RCC 7860 (cell line): Measurements from ENCODE around the gene BCL2.

Experiments
- DNase-seq: peaks from one replicate; pipeline ENCODE4 v3.0.0-alpha.2; 2015; ENCODE audit warnings: low spot score
- FAIRE-seq: peaks from 2 replicates; lab custom pipeline; 2012; peaks lifted over from hg19 to GRCh38; lab: Jason Lieb, UNC

BCL2 gene

DNA sequence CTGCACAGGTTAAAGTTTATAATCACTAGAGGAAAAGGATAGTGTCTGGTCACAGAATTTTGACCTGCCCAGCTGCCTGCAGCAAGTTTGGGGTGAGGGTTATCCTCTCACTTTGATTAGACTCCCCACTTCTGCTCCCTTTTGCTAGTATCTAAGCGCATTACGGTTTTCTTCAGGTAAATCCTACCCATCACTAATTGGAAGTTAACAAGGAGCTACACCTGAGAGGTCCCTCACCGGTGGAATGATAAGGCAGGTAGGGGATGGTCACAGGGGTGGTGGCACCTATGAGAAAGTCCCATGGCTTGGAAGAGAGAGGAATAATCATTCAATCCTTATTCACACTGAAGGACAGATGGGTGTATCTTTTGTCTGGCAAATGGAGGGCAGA lies 7.6 kb downstream of the BCL2 start:
- no peak for DNase-seq
- FAIRE-seq: no peak

DNA sequence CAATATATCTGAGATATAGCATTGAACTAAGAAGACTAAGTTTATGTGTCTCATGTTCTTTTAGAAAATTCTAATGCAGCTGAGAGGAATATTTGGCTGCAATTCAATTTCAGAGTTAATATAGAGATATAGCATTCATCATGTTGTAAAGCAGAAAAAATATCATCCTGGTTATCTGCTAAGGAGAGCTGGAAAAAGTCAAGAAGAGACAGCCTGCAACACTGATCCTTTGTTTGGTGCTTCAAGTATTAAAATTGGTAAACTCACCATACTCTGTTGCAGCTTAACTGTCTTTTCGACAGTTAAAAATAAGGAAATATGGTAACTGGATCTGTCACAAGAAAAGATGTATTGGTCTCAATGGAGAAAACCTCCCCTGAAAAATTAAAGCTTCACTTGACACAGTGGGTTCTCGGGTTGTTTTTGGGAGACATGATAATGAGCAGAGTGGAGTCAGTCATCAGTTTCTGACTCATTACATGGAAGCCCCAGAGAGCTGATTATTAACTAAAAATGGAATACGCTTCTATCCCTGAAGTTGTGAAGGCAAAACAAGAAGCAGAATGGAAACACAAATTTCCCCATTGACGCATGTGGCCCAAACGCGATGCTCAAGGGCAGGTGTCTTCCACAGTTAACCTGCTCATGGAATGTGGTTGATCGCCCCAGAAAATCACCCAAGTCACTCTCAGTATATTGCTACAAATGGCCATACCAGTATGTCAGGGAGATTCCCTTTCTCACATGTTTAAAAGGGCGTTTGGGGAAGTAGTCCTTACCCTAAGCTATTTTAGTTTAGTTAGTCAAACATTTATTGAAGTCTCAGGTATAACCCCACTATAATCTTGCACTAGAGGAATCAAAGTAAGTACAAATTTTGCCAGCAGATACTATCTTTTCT lies 8.2 kb downstream of the BCL2 start:
- FAIRE-seq (peak; percentile 90), DNase-seq (peak; percentile 25)

DNA sequence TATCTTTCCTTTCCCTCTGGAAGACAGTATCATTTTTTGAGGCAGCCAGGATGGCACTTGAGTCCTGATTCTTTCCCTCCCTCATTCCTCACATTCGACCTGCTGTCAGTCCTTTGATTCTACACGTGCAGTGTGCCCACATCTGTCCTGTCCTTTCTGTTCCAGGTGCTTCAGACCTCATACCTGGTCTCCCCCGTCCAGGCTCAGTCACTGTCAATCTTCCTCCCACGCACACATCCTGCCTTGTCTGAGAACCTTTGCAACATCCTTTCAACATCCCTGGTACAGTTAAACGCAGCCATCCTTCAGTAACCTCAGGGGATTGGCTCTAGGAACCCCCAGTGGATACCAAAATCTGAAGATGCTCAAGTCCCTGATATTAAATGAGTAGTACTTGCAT lies 10.1 kb downstream of the BCL2 start:
- FAIRE-seq (no peak), DNase-seq (no peak)

DNA sequence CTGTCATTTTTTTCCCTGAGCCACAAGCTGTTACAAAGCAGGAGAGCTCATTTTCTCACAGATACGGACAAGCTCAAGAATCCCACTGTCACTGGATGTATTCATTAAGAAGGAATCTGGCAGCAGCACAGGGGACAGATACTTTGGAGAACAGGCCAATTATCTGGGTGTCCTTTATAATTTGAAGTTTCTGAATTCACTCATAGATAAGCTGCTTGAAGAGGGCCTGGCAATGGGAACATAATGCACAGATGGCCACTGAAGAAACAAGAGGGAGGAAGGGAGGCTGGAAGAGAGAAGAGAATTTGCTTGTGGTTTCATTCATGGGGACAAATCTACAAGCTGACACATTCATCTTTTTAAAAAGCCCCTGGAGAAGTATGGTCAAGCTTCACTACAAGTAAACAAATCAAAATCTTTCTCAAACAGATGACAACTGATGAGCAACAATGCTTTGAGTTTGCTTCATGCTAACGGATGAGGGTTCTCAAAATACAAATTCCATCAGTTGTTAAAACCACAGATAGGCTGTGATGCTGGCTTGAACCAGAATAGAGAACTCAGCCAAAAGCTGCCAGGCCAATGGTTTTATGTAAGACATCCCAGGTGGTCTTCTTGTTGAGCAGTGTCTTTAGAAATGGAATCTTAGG lies 11.9 kb downstream of the BCL2 start:
- DNase-seq: peak; percentile 53

DNA sequence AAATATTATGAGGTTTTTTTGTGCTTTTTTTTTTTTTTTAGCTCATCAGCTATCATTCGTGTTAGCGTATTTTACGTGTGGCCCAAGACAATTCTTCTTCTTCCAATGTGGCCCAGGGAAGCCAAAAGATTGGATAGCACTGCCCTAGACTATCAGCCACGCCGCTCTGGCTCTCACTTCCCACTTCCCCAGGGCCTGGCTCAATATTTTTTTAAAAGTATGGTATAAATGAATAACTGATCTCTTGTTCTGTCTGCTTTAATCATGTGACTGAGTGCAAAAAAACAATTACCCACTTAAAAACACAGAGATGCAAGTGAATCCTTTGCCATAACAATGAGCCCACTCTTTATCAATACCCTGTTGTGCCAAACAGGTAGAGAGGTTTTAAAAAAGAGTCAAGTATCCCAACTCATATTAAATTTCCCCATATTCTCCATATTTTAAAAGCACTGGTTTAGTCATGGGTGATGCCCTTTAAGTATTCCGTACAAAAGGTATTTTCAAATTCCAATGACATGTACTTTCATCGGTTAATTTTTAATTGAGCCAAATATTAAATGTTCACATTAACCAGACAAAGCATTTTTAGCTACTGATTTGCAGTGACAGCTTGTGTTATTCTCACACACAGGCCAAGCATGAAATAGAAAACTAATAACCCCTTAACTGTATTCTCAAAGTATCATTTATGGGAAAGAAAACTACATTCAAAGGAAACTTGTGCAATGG lies 12.6 kb downstream of the BCL2 start:
- DNase-seq (peak; percentile 58), FAIRE-seq (peak; percentile 93)

More for the DNA sequence above, 11.9 kb downstream of the BCL2 start:
- FAIRE-seq: no peak

DNA sequence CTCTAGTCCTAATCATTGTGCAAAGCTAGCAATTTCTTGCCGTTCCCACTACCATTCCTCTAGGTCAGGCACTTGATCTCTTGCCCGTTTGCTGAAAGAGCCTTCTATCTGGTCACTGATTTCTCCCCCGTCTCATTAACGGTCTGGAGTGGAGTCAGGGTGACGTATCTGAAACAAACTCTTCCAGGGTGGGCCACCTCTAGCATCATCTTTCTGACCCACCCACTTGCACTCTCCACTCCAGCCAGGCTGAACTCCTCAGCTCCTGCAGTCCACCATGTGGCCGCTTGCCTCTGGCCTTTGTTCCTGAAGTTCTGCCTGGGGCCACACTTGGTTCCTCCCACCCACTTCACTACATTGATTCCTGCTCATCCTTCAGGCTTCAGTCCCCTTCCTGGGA lies 13.3 kb downstream of the BCL2 start:
- DNase-seq (no peak), FAIRE-seq (no peak)

DNA sequence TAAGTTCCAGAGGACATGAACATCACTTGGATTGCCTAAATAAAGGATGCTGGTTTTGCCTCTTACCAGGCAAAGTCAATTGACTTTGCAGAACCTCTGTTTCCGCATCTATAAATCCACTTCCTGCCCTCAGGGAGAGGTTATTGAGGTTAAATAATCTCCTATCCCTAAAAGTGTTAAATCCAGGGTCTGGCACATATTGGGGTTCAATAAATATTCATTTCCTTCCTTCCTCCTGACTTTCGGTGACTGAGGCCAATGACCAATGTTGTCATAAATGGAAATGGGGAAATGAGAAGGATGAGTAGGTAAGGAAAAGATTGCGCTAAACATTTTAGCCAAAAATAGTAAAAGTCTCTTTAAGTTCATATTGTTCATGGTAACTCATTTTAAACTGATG lies 16.0 kb downstream of the BCL2 start:
- DNase-seq (no peak), FAIRE-seq (no peak)

DNA sequence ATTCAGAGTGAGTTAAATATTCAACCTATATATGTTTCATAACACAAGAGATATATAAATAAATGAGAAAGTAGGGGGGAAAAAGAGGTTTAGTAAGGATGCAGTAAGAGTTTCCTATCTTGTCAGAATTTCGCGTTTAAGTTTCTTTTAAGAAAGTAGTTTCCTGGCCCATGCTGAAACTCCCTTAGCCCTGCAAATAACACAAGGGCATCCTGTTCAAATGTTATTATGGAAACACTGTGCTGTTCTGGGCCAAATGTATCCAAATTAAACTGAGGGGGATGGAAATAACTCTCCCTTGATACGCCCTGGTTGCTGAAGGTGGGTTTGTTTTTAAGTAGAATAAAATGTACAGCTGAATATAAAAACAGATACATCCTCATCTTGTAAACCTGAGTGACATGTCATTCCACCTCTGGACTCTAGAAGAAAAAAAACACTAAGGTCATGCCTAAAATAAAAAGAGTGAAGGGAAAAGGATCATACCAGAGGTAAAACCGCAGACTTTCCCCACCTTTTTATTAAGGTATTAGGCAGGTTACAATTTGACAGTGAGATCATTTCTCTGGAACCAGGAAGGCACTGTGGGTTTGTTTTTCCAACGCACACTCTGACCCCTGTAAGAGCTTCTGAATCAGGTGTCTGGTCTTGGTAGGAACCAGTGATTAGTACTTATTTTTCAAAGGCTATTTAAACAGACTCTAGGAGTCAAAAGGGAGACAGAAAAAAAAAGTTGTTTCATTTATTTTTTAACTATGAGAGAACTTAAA lies 16.7 kb downstream of the BCL2 start:
- FAIRE-seq (peak; percentile 81), DNase-seq (peak; percentile 25)

DNA sequence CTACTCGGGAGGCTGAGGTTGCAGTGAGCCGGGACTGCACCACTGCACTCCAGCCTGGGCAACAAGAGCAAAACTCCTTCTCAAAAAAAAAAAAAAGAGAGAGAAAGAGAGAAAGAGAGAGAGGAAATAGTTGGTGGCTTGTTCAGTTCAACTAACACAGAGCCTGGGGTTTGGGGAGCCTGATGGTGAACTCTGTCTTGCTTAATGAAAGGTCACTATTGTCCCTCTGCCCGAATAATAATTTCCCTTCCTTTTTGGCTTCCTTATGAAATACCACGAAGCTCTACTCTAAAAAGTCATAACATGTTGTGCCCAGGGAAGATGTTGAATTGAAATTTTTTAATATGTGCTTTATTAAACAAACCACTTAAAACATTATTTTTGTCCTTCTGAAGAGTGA lies 17.3 kb downstream of the BCL2 start:
- no peak for DNase-seq
- no peak for FAIRE-seq

DNA sequence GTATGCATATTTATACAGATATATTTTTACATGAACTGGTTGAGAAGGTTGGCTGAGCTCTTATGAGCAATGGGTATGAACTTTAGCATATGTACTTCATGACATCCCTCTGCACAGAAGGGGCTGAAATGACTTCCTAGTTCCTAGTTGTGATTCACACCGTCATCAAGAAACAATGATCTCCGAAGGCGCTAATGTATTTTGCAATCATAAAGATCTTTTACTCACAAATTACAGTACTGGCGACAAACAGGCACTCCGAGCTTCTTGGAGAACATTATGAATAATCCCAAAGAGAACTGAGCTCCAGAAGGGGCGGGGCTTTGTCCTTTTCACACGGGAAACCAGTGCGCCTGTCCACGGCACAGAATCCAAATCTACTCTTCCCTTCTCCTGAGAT lies 18.1 kb downstream of the BCL2 start:
- peak; percentile 43 for DNase-seq

DNA sequence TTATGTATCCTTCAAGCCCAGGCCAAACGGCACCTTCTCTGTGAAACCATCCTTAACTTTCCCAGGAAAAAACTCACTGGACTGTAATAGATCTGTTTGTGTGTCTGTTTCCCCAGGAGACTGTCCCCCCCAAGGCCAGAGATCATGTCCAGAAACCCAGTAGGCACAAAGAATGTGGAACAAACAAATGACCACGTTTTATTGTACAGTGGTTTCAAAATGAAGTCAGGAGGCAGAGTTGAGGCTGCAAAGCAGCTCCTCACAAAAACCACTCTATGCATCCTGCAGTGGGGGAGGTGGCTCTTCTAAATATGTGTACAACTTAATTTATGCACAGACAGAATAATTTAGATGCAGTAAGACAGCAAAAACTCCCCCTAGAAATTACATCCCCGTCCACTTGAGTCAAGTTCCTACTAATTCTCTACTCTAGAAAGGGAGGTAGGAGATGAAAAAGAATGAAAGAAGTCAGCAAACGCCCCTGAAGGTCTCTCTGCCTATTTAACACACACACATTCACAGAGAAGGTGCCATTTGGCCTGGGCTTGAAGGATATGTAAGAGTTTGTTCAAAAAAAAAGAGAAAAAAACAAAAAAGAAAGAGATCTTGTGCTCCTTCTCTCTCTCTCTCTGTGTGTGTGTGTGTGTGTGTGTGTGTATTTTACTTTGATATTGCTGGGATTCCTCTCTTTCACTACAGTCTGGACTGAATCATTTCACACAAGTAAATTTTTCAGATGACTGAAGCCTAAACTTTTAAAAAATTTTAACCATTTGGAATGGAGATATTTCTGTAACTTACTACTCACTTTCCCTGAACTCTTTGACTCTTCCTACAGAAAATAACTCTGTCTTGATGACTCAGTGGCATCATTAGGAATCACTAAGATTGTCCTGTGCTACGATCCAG lies 19.5 kb downstream of the BCL2 start:
- FAIRE-seq (peak; percentile 97), DNase-seq (peak; percentile 84)

More for the DNA sequence above, 18.1 kb downstream of the BCL2 start:
- FAIRE-seq: peak; percentile 23

DNA sequence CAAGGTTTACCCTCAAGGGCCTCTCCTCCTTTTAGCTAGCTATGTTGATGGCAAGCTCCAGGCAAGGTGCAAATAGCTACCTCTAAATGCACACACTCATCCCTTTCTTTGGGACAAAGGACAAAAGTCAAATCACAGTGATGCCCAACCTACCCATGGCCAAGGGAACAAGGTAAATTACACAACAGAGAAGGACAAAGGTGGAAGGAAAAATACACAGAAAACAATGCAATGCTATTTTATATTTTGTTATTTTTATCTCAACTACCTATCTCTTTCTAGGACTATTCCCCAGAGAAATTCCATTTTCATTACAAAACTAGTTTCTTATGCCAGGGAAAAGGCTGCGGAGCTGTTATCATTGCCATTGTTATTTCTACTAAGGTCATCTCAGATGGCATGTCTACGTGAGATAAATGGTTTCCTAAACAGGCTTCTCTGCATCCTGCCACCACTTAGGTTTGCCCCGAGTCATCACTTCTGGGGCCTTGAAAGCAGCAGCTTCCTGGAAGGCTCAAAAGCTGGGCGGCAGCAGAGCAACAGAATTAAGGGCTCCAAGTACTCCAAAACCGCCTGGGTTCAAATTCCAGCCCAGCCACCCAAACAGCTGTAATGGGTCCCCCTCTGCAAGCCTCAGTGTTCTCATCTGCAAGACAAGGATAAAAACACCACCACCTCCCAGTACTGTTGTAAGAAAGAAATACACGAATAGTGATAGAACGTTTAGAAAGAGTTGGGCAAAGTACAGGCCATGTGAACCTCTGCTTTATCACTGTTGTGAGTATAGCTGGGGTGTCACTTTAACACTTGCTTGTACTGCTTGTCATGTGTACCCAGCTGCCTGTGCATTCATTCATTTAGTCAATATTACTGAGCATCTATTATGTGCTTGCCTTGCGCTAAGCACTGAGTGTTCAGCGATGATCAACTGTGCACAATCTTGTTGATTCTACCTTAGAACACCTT lies 20.9 kb downstream of the BCL2 start:
- DNase-seq (no peak), FAIRE-seq (no peak)

DNA sequence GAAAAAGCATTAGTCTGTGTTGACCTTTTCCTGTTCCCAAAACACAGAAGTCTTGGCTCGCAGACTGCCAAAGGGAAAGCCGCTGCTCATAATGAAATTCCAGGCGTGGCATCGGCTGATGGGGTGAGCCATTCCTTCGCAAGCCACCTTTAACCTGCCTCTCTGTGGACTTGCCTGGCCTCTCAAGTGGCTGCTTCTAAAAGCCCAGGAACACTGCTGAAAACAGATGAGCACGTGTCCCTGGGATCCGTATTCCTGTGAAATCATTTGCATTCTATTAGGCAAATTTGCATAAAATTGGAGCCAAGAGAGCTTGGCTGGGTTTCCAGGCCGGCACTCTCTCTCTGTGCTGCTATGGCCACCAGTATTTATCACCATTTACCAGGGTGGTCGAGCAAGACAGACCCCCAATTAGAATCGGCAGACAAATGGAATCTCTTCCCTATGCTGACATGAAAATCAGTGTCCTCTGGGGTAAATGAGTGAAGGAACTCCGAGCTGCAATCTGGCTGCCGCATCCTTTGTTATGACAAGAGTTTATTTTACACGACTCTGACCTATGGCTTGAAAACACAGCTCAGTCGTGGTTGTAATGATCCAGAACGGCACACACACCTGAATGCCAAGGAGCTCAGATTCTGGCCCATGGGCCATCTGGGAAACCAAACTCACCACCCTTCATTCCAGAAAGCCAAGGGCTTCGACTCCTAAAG lies 21.7 kb downstream of the BCL2 start:
- no peak for FAIRE-seq
- DNase-seq: no peak

DNA sequence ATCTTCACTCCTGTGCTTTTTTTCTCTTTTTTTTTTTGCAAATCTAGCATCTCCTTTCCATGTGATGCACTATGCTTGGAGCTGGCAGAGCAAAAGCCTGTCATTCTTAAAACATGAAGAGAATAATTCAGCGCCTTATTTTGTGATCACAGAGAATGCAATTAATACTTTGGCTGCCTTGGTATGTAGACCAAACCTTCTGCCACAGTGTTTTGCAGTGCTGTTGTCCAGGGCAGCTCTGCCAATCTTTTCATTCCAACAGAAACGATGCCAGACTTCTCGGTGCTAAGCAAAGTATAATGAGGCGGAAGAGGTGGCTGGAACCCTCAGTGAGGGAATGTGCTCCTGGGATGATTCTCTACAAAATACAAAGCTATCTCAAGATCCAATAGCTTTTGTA lies 25.6 kb downstream of the BCL2 start:
- FAIRE-seq (no peak), DNase-seq (no peak)

DNA sequence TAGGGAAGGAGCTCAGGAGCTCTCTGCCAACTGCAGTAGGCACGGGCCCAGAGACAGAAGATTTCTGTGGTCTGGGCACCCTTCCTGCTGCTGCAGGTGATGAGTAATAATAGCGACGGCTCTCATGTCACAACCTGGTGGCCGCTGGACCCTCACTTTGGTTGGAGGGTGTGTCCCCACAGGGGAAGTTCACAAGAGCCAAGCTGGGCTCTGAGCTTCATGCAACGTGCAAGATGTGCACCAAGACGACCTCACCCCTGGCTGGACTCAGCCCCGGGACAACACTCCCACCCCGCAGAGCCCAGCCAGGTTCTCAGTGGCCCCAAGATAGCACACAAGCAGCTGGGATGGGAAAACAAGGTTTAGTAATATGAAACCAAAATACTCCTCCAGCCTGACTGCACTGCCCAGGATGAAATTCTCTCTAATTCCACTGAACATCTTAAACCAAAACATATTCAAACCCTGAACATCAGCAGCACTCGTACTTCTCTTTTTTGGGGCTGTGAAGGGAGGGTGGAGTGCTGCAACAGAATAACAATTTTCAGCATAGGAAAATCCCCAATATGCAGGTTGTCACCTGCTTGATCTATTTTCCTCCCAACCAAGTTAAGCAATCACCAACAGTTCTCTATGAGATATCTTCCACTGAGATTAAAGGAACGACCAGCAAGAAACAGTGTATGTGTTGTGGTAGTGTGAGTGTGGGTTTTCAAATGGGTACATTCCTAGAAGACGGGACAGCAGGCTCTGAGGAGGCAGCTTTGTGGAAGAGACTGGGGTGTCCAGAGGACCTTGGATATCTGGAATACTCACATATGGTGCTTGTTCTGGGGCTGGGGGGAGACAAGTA lies 26.5 kb downstream of the BCL2 start:
- DNase-seq (no peak), FAIRE-seq (no peak)

DNA sequence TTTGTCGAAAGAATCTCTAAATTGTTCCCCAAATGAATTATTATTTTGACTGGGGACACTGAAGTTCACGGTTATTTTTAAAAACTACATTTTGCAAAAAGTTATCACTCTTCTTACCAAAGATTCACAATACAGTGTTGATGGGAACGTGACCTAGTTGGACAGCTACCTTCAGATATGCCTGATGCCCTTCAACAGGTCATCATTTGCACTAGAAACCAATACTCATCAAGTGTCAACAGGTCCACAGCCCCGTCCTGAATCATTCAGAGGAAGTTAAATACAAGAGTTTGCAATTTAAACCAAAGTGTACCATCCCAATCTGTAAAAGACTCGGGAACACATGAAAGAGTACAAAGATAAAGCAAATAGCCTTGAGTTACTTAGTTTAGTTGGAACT lies 28.3 kb downstream of the BCL2 start:
- DNase-seq (no peak), FAIRE-seq (no peak)

DNA sequence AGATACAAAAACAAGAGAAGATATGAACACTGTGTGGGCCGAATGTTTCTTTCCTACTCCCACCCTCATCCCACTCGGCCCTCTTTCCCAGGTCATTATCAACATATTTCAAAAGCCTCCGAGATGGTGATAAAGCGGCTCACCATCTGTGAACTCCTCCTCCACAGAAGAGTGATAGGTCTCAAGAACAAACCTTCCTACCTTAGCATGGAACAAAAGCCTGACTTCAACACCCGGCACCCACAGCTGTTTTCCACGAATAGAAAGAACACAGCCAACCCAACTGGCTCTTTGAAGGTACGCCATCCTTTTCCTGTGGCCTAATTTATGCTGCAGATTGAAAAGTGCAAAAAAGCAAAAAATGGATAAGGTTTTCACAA lies 28.8 kb downstream of the BCL2 start:
- no peak for FAIRE-seq
- no peak for DNase-seq
